Peyer's patch (tissue), 4 donors: ENCODE measurements around the gene PRRT4. TPM values are rescaled to one million over a fixed set of nuclear protein-coding genes. Genes with fewer than 3 reads are reported as not detected.

Experiments used
- DNase-seq, 3 donors: peaks; one replicate each; pipeline ENCODE4 v3.0.0-alpha.2; 2017 to 2019
- H3K27ac ChIP-seq, 4 donors: fragments of 200-600 bp; sonication (generic); one replicate each; pipeline ENCODE4 v1.5.1; 2016 to 2019
- H3K27me3 ChIP-seq, 2 donors: fragments of 200-600 bp; sonication (generic); one replicate each; pipeline ENCODE4 v1.5.1; 2019
- H3K36me3 ChIP-seq, 3 donors: fragments of 200-600 bp; sonication (generic); one replicate each; pipeline ENCODE4 v1.5.1; 2016 to 2019
- H3K4me1 ChIP-seq, 4 donors: fragments of 200-600 bp; sonication (generic); one replicate each; pipeline ENCODE4 v1.5.1; 2016 to 2019
- H3K4me3 ChIP-seq, 4 donors: fragments of 200-600 bp; sonication (generic); 1 replicate in 3 of 4; 2 replicates in 1 of 4; pipeline ENCODE4 v1.5.1; 2016 to 2019; ENCODE audit warnings: mild to moderate bottlenecking in 1 of 4
- H3K9me3 ChIP-seq, 4 donors: fragments of 200-600 bp; sonication (generic); one replicate each; pipeline ENCODE4 v1.5.1; 2016 to 2019; ENCODE audit warnings: mild to moderate bottlenecking in 1 of 4
- POLR2A ChIP-seq, 2 donors: fragments of 450-650 bp; IDR thresholded peaks; one replicate each; pipeline ENCODE4 v1.5.1; 2017; ENCODE audit warnings: antibody characterized with exemption in 2 of 2, mild to moderate bottlenecking in 2 of 2, moderate library complexity in 2 of 2
- total RNA-seq, 4 donors: library from RNA; depleted of rRNA; stranded (reverse); fragments of >200 nt; gene quantifications; one replicate each; pipeline ENCODE4 v1.1.0, GENCODE V29; 2016
- TF ChIP-seq, protein P1 (sequence below), 6 experiments: fragments of 450-650 bp in 4 of 6; fragments of 200-600 bp in 2 of 6; sonication (generic) in 1 of 6; IDR thresholded peaks; one replicate each; pipeline ENCODE4 v1.5.1; 2017 to 2019; ENCODE audit warnings: antibody characterized with exemption in 6 of 6, mild to moderate bottlenecking in 3 of 6, moderate library complexity in 1 of 6

The PRRT4 gene
- total RNA-seq, 4 donors from 2014 or later = 0.66 TPM; not detected in 3

DNA sequence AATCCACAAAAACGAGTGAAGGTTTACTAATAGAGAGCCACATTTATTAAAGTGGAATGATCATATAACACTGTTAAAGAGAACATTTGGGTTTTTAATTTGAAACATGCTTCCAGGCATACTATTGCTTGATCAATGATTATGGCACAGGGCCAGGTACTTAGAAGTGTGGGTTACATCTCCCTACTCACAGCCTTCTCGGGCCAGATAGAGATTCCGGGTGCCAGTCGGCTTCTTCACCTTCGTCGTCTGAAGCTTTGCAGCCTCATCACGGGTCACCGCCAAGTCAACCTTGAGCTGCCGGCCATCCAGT, 37.2 kb downstream of the PRRT4 start:
- no peaks in the 10 kb centered on the region for H3K9me3 ChIP-seq
- H3K36me3 ChIP-seq = peaks cover 0 to 85% (median 0%) of the 10 kb centered on the region in 3 donors
- H3K4me3 ChIP-seq = no peak overlapping the region
- H3K27me3 ChIP-seq = no peaks in the 10 kb centered on the region
- TF ChIP-seq, protein P1, sequence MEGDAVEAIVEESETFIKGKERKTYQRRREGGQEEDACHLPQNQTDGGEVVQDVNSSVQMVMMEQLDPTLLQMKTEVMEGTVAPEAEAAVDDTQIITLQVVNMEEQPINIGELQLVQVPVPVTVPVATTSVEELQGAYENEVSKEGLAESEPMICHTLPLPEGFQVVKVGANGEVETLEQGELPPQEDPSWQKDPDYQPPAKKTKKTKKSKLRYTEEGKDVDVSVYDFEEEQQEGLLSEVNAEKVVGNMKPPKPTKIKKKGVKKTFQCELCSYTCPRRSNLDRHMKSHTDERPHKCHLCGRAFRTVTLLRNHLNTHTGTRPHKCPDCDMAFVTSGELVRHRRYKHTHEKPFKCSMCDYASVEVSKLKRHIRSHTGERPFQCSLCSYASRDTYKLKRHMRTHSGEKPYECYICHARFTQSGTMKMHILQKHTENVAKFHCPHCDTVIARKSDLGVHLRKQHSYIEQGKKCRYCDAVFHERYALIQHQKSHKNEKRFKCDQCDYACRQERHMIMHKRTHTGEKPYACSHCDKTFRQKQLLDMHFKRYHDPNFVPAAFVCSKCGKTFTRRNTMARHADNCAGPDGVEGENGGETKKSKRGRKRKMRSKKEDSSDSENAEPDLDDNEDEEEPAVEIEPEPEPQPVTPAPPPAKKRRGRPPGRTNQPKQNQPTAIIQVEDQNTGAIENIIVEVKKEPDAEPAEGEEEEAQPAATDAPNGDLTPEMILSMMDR (IDR thresholded peaks at IDR 0.05) = no peak
- TF ChIP-seq POLR2A (IDR thresholded peaks at IDR 0.05) = no peak
- H3K4me1 ChIP-seq = no peaks in the 10 kb centered on the region
- H3K27ac ChIP-seq = no peak overlapping the region
- DNase-seq = no peak

DNA sequence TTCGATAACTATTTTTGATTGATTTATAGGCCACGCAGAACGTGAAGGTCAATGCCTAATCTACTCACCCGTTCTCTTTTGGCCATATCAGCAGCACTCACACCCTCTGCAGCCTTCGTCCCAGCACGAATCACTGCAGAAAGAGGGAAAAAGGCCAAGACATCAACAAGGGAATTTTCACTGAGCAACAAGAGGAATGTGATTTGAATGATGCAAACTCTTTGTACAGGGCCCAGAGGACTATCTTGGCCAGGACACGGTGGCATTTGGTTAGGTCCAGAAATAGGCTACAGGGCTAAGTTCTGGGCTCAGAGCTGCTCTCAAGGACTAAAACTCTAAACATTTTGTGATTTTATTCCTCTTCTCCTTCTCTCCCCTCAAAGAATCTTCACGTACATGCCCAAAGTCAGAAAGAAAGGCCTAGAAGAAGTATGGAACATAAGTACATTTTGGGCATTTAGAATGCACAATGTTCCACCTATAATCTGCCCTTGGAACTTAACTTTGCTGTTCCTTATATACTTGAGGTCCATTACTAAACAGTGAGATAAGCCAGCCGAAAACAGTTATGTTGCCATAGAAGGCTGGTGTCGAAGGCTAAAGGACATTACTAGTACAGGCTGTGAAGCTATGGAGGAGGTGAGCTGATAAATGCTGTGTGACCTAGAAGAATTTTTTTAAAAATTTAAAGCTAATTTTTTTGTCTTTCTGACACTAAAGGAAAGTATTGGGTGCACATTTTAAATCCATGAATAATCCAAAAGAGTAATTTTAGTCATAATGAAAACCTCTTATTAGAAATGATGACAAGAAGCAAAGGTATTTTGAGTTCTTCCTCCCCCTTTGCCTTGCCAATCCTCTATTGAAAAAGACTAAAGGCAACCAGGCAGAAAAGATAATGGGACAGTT, 37.8 kb downstream of the PRRT4 start:
- H3K4me3 ChIP-seq = no peak overlapping the region
- H3K27me3 ChIP-seq = no peaks in the 10 kb centered on the region
- H3K9me3 ChIP-seq = no peaks in the 10 kb centered on the region
- no peak for TF ChIP-seq POLR2A (IDR thresholded peaks at IDR 0.05)
- TF ChIP-seq, protein P1 (IDR thresholded peaks at IDR 0.05) = no peak
- no peak overlapping the region for H3K27ac ChIP-seq
- peaks cover 0 to 85% (median 0%) of the 10 kb centered on the region in 3 donors for H3K36me3 ChIP-seq
- H3K4me1 ChIP-seq = no peaks in the 10 kb centered on the region
- DNase-seq = no peak

DNA sequence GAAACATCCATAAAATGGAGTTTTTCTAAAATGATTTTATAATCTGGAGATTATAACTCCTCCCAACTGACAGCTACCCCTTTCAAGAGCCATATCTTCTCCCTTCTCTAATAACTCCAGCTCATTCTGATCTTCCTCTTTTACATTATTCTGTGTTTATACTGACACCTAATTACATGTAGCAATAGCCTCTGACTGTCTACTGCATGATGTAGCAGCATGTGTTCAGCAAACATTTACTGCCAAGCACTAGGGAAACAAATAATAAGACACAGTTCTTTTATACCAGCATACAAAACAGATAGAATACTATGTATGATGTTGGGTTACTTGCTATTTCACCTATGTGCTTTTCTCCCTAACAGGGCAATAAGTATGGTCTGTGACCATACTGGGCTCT, 38.5 kb downstream of the PRRT4 start:
- Histone ChIP-seq H3K9me3 (no peaks in the 10 kb centered on the region), H3K36me3 (peaks cover 0 to 85% (median 0%) of the 10 kb centered on the region in 3 donors)
- TF ChIP-seq POLR2A (IDR thresholded peaks at IDR 0.05) = no peak
- TF ChIP-seq, protein P1 (IDR thresholded peaks at IDR 0.05) = no peak

DNA sequence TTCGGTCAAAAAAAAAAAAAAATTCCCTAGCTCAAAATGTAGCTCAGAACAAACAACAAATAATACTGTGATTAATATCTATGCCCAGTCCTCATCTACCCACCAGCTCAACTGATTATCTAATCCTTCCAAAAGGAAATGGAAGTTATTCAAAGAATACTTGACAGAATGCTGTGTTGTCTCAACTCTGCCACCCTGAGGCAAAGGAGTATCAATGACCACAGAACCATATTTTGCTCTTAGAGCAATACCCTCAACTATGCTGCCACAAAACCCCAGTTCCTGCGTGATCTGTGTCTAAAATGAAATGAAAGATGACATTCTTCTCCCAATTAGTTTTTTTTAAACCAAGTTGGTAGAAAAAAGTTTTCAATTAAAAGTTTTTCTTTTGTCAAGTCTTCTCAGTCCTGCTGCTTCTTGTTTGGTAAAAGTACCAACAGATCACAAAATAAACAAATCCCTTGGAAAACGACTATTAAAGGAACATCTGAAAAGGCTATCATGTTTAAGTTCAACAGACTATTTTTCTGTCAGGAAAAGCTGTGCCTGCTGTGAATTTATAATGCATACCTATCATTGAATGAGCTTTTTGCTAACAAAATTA, 39.3 kb downstream of the PRRT4 start:
- H3K27ac ChIP-seq = no peak overlapping the region
- no peaks in the 10 kb centered on the region for H3K4me1 ChIP-seq
- TF ChIP-seq, protein P1 (IDR thresholded peaks at IDR 0.05) = peak in 5 of 6 experiments; percentile 1 to 56 (median 50)
- TF ChIP-seq POLR2A (IDR thresholded peaks at IDR 0.05) = no peak
- H3K9me3 ChIP-seq = no peaks in the 10 kb centered on the region
- no peak for DNase-seq
- H3K36me3 ChIP-seq = peaks cover 0 to 85% (median 0%) of the 10 kb centered on the region in 3 donors
- no peak overlapping the region for H3K4me3 ChIP-seq
- no peaks in the 10 kb centered on the region for H3K27me3 ChIP-seq

More for the DNA sequence above, 38.5 kb downstream of the PRRT4 start:
- DNase-seq = no peak
- Histone ChIP-seq H3K4me1 (no peaks in the 10 kb centered on the region), H3K27me3 (no peaks in the 10 kb centered on the region), H3K27ac (no peak overlapping the region), H3K4me3 (no peak overlapping the region)

DNA sequence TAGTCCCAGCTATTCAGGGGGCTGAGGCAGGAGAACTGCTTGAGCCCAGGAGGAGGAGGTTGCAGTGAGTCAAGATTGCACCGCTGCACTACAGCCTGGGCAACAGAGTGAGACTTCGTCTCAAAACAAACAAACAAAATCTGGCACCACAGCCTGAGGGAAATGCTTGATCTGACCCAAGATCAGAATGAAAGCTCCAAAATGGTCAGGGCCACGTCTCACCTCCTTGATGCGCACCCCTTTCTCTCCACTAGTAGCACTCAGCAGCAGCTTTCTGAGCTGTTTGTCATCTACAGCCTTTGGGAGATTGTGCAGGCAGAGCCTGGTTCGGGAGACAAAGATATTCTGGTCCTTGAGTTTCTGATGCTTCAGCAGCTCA, 40.5 kb downstream of the PRRT4 start:
- no peaks in the 10 kb centered on the region for H3K9me3 ChIP-seq
- no peak for DNase-seq
- no peak overlapping the region for H3K4me3 ChIP-seq
- no peak for TF ChIP-seq POLR2A (IDR thresholded peaks at IDR 0.05)
- TF ChIP-seq, protein P1 (IDR thresholded peaks at IDR 0.05) = no peak
- no peaks in the 10 kb centered on the region for H3K4me1 ChIP-seq
- H3K27me3 ChIP-seq = no peaks in the 10 kb centered on the region
- H3K27ac ChIP-seq = peak overlapping the region in 2 of 4 donors; percentile 31 to 52
- peaks cover 0 to 87% (median 0%) of the 10 kb centered on the region in 3 donors for H3K36me3 ChIP-seq
